Pancreas (tissue), 10 donors: ENCODE results near the gene M1AP. TPM values are rescaled to one million over a fixed set of nuclear protein-coding genes. Genes with fewer than 3 reads are reported as not detected.
A peak's percentile ranks its signal among the peaks of the same experiment; 100 is the strongest.

ENCODE experiments used
- ATAC-seq, 4 donors: fragments of 200-7000 bp; cut with Tn5 transposase; one replicate each; pipeline versions ENCODE4 v1.8.0 to v1.9.1; 2020; ENCODE audit warnings: mild to moderate bottlenecking in 4 of 4, moderate library complexity in 4 of 4
- DNase-seq, 6 donors: peaks; one replicate each; pipeline ENCODE4 v3.0.0-alpha.2; 2020
- FAIRE-seq: peaks from 2 replicates; lab custom pipeline; 2012; peaks lifted over from hg19 to GRCh38; lab: Jason Lieb, UNC
- H3K27ac ChIP-seq, 4 donors: fragments of 200-600 bp; sonication (generic); 1 replicate in 3 of 4; 2 replicates in 1 of 4; pipeline versions ENCODE4 v1.5.0 to v1.8.0; 2020
- H3K27me3 ChIP-seq, 4 donors: fragments of 200-600 bp; one replicate each; pipeline ENCODE4 v1.8.0; 2021
- H3K36me3 ChIP-seq, 3 donors: fragments of 200-600 bp; sonication (generic) in 1 of 3; one replicate each; pipeline versions ENCODE4 v1.5.0 to v1.8.0; 2020 to 2021
- H3K4me1 ChIP-seq, 3 donors: fragments of 200-600 bp; one replicate each; pipeline ENCODE4 v1.8.0; 2021
- H3K4me3 ChIP-seq, 4 donors: fragments of 200-600 bp; sonication (generic) in 2 of 4; one replicate each; pipeline versions ENCODE4 v1.5.0 to v1.8.0; 2020 to 2021
- H3K9me3 ChIP-seq, 4 donors: fragments of 200-600 bp; one replicate each; pipeline ENCODE4 v1.8.0; 2021
- WGBS, 2 donors: extraction: QIAGEN DNeasy Blood & Tissue Kit; methylation state at CpG; one replicate each; pipeline ENCODE4 v1.1.7; 2013; 5-methylcytosine and 5-hydroxymethylcytosine counted together
- intact Hi-C, 3 donors: fragments of 100-400 bp; cut with DNase I; formaldehyde crosslinking; loops; one replicate each; pipeline versions ENCODE4 v1.11.1 to v1.14.2; 2022
- polyA plus RNA-seq, 2 donors: library from polyadenylated mRNA; stranded (reverse); fragments of 200-250 nt; gene quantifications; one replicate each; pipeline ENCODE4 v1.2.3, GENCODE V29; 2013
- total RNA-seq, 6 donors: library from RNA; stranded (reverse); fragmentation: NEBNext Ultra II Directional in 4 of 6; extraction: Animal tissue kit (Norgen Biotek cat#: 25700) in 4 of 6; gene quantifications; one replicate each; pipeline versions ENCODE4 v1.2.1 to v1.2.4, GENCODE V29; 2021 to 2023
- TF ChIP-seq, protein P1 (sequence below), 4 donors: fragments of 200-600 bp; sonication (generic) in 3 of 4; IDR thresholded peaks; one replicate each; pipeline versions ENCODE4 v1.5.0 to v1.8.0; 2021; ENCODE audit warnings: antibody characterized with exemption in 4 of 4
- donor health status: healthy with polysubstance abuse.
- donor health status: DM: no; HTN: no; CAD: no; lungs with moderate emphysema.
- donor health status: DM: no; HTN: no; CAD: no.
- donor health status: control.
- donor health status: control.
- donor health status: Bipolar disorder and iron deficiency.
- donor health status: DM: yes; HTN: yes; CAD: no.
- donor health status: DM: no; HTN: no; CAD: no.
- donor health status: DM: no; HTN: no; CAD: no.
- donor health status: DM: yes; HTN: yes; CAD: no.

Gene M1AP
- total and polyA plus RNA-seq, 8 donors, result 0.11 to 0.66 (median 0.27) TPM

DNA sequence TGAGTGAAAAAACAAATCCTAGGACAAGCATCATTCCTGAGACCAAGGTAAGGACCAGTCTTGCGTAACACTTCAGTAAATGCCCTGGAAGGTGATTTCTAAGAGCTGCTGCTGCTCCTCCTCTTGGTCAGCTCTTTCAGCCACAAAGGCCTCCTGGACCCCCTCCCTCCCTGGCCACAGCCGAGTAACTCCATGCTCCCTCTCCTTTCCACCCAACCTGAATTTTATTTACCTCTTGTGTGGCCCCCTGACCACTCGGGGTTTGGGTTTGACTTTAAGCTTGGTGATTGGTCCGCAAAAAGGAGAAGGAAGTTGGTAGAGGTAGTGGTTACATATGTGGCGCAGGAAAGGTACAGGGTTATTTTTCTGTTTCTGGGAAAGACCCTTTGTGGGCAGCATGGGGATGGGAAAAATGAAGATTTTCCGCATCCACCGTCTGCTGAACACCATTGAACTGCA lies 109.2 kb downstream of the M1AP start:
- no peaks in the 10 kb centered on the region for H3K27me3 ChIP-seq
- no peak for FAIRE-seq
- no peak for ATAC-seq
- no peaks in the 10 kb centered on the region for H3K9me3 ChIP-seq
- no peaks in the 10 kb centered on the region for H3K36me3 ChIP-seq
- H3K4me3 ChIP-seq, result no peak overlapping the region
- no peaks in the 10 kb centered on the region for H3K4me1 ChIP-seq
- TF ChIP-seq, protein P1, sequence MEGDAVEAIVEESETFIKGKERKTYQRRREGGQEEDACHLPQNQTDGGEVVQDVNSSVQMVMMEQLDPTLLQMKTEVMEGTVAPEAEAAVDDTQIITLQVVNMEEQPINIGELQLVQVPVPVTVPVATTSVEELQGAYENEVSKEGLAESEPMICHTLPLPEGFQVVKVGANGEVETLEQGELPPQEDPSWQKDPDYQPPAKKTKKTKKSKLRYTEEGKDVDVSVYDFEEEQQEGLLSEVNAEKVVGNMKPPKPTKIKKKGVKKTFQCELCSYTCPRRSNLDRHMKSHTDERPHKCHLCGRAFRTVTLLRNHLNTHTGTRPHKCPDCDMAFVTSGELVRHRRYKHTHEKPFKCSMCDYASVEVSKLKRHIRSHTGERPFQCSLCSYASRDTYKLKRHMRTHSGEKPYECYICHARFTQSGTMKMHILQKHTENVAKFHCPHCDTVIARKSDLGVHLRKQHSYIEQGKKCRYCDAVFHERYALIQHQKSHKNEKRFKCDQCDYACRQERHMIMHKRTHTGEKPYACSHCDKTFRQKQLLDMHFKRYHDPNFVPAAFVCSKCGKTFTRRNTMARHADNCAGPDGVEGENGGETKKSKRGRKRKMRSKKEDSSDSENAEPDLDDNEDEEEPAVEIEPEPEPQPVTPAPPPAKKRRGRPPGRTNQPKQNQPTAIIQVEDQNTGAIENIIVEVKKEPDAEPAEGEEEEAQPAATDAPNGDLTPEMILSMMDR (IDR thresholded peaks at IDR 0.05), result no peak
- no peak for DNase-seq
- WGBS, 2 donors, result 52 to 59% methylated on average over 7 of the region's 7 CpGs
- intact Hi-C loops, result no loop called here
- no peak overlapping the region for H3K27ac ChIP-seq

DNA sequence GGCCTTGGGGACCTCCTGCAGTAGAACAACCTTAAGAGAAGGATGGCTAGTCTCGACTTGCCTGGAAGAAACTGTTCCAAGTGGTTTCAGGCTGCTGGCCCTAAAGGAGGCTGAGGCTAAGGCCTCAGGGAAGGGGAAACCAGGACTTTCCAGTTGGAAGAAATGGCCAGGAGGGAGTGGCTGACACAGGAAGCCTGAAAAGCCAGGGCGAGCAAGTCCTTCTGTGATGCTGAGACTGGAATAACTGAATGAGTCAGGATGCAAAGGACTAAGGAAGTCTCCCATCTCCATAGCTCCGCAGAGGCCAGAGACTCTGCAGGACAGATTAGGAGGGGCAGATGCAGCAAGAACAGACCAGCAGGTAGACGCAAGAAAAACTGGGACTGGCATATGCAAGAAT lies 111.0 kb downstream of the M1AP start:
- no peak for ATAC-seq
- no peaks in the 10 kb centered on the region for H3K36me3 ChIP-seq
- no peak for DNase-seq
- no peaks in the 10 kb centered on the region for H3K4me1 ChIP-seq
- H3K4me3 ChIP-seq, result no peak overlapping the region
- no peak overlapping the region for H3K27ac ChIP-seq
- 45 to 55% methylated on average over 4 of the region's 4 CpGs for WGBS, 2 donors
- TF ChIP-seq, protein P1 (IDR thresholded peaks at IDR 0.05), result no peak
- no peaks in the 10 kb centered on the region for H3K9me3 ChIP-seq
- intact Hi-C loops, result no loop called here
- FAIRE-seq, result no peak
- no peaks in the 10 kb centered on the region for H3K27me3 ChIP-seq

DNA sequence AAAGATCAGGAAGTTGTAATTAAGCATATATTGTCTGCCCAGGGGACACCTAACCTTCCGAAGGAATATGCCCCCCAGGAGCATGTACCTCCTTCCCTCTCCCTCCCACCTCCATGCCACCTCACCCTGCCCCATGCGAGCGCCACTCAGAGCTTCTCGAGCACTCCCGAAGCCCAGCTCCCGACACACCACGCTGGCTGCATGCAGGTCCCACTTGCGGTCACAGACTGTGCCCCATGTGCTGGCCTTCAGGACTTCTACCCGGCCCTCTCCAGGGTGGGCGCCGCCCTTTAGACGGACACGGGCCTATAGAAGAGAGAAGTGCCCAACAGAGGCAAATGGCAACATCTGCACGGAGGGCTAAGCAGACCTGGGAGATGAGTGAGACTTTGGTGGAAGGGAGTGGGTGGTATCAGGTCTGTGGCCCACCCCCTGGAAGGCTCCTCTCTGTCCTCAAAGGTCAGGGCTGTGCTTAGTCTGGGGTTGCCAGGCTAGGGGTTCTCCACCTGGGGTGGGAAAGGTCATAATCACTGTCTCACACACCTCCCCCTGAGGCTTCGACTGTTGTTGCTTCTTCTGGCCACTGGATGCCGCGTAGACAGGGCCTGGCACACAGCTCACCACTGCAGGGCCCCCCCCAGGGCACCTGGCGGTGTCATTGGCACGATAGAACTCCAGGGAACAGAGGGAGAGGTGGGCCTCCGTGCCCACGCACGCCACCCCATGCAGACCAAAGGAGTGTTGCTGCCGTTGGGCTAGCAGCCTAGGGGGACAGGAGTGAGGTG lies 111.8 kb downstream of the M1AP start:
- intact Hi-C loops, result no loop called here
- ATAC-seq (no peak), FAIRE-seq (no peak), DNase-seq (peak in 2 of 6 donors; percentile 23 to 43)
- no peak overlapping the region for H3K27ac ChIP-seq
- TF ChIP-seq, protein P1 (IDR thresholded peaks at IDR 0.05), result no peak
- H3K27me3 ChIP-seq, result no peaks in the 10 kb centered on the region
- no peak overlapping the region for H3K4me3 ChIP-seq
- peaks cover 0 to under 1% (median 0%) of the 10 kb centered on the region in 3 donors for H3K4me1 ChIP-seq
- H3K36me3 ChIP-seq, result no peaks in the 10 kb centered on the region
- 60 to 78% methylated on average over 23 of the region's 23 CpGs for WGBS, 2 donors
- no peaks in the 10 kb centered on the region for H3K9me3 ChIP-seq

DNA sequence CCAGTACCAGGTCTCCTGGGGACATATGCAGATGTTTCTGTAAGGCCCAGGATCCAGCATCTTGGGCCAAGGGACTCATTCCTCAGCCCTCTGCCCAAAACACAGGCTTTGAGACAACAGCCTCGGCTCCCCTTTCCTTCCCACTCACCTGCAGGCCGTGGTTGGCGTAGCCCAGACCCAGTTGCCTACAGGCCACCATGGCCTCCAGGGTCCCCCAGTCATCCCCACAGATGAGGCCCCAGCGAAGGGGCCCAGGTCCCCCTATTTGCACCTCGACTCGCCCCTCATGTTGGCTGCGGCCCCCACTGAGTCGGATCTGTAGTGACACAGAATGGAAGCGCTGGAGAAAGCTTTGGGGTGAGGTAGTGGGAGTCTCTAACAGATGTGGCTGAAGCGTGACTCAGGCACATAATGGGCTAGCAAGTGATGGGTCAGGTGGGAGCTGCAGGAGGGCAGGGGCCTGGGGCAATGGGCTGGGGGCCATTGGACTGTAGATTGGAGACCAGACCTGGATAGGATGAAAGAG lies 112.6 kb downstream of the M1AP start:
- H3K9me3 ChIP-seq, result no peaks in the 10 kb centered on the region
- H3K36me3 ChIP-seq, result no peaks in the 10 kb centered on the region
- FAIRE-seq, result no peak
- peak in 2 of 6 donors; percentile 10 to 46 for DNase-seq
- H3K4me3 ChIP-seq, result no peak overlapping the region
- WGBS, 2 donors, result 77 to 82% methylated on average over 10 of the region's 10 CpGs
- no peak overlapping the region for H3K27ac ChIP-seq
- no peak for ATAC-seq
- H3K4me1 ChIP-seq, result peaks cover 0 to 8% (median 7%) of the 10 kb centered on the region in 3 donors
- intact Hi-C loops, result no loop called here
- TF ChIP-seq, protein P1 (IDR thresholded peaks at IDR 0.05), result no peak
- H3K27me3 ChIP-seq, result no peaks in the 10 kb centered on the region

DNA sequence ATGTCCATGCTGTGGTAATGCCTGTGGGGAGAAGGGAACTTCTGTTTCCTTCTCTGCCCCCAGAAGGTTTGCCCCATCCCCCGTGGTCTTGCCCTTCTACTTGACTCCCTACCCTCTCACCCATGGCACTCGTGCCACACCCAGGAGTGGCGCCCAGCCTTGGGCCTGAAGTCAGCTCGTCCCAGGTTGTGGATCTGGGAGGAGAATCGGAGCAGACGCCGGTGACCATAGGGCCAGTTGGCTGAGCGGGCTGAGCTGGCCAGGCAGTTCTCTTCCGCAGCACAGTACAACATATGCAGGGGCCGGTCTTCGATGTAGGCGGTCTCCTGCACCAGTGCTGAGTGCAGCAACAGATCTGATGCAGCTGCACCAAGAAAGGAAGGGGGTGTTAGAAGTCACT lies 113.7 kb downstream of the M1AP start:
- TF ChIP-seq, protein P1 (IDR thresholded peaks at IDR 0.05), result no peak
- FAIRE-seq (no peak), DNase-seq (peak in 2 of 6 donors; percentile 11 to 39), ATAC-seq (no peak)
- peaks cover 0 to 8% (median 7%) of the 10 kb centered on the region in 3 donors for H3K4me1 ChIP-seq
- intact Hi-C loops, result no loop called here
- 70 to 86% methylated on average over 12 of the region's 12 CpGs for WGBS, 2 donors
- H3K27ac ChIP-seq, result no peak overlapping the region
- H3K36me3 ChIP-seq, result no peaks in the 10 kb centered on the region
- no peaks in the 10 kb centered on the region for H3K27me3 ChIP-seq
- H3K4me3 ChIP-seq, result no peak overlapping the region
- H3K9me3 ChIP-seq, result no peaks in the 10 kb centered on the region
